Measurements from ENCODE around the gene AGFG1. TPM values are rescaled to one million over a fixed set of nuclear protein-coding genes. Genes with fewer than 3 reads are reported as not detected.
"Not testable (repeated sequence)": the region's sequence is repeated elsewhere in the genome, so short reads cannot be mapped to it uniquely, and the experiment has no call there.

The AGFG1 gene
- polyA plus RNA-seq, 1 experiment = 92.2 TPM

- CTCF ChIA-PET = no interaction called here
- TF ChIP-seq CTCF (IDR thresholded peaks at IDR 0.05; ENCODE audit: insufficient read depth, low read depth, low read length) = no peak
- Histone ChIP-seq H3K4me3 (ENCODE audit: low read depth, low read length) (no peak overlapping the region), H3K27me3 (ENCODE audit: control insufficient read depth, insufficient read depth, low read length) (no peaks in the 10 kb centered on the region), H3K36me3 (ENCODE audit: control insufficient read depth, insufficient read depth, low read length) (no peaks in the 10 kb centered on the region)
- POLR2A ChIA-PET = no interaction called here
- no peak for DNase-seq (ENCODE audit: low read depth)
These were observed 39.4 kb downstream of the AGFG1 start for GRCh38 chr2:227511239-227511930.

GRCh38 chr2:227511955-227512354 lies 40.0 kb downstream of the AGFG1 start:
- Histone ChIP-seq H3K4me3 (ENCODE audit: low read depth, low read length) (no peak overlapping the region), H3K36me3 (ENCODE audit: control insufficient read depth, insufficient read depth, low read length) (no peaks in the 10 kb centered on the region), H3K27me3 (ENCODE audit: control insufficient read depth, insufficient read depth, low read length) (no peaks in the 10 kb centered on the region)
- ChIA-PET POLR2A (interaction anchor here (0.7 kb wide), 1 partner anchor 38 kb away, joined by 4 read pairs; no protein-coding TSS in a partner anchor), CTCF (interaction anchor here (0.7 kb wide), 1 partner anchor 1849 kb away, joined by 3 read pairs; no protein-coding TSS in a partner anchor)
- no peak for TF ChIP-seq CTCF (IDR thresholded peaks at IDR 0.05; ENCODE audit: insufficient read depth, low read depth, low read length)
- DNase-seq (ENCODE audit: low read depth) = no peak

- TF ChIP-seq CTCF (IDR thresholded peaks at IDR 0.05; ENCODE audit: insufficient read depth, low read depth, low read length) = no peak
- H3K4me3 ChIP-seq (ENCODE audit: low read depth, low read length) = no peak overlapping the region
- DNase-seq (ENCODE audit: low read depth) = no peak
- ChIA-PET POLR2A (no interaction called here), CTCF (no interaction called here)
- H3K36me3 ChIP-seq (ENCODE audit: control insufficient read depth, insufficient read depth, low read length) = no peaks in the 10 kb centered on the region
- no peaks in the 10 kb centered on the region for H3K27me3 ChIP-seq (ENCODE audit: control insufficient read depth, insufficient read depth, low read length)
These were observed 41.2 kb downstream of the AGFG1 start for GRCh38 chr2:227513113-227513512.

- ChIA-PET POLR2A (no interaction called here), CTCF (no interaction called here)
- Histone ChIP-seq H3K27me3 (ENCODE audit: control insufficient read depth, insufficient read depth, low read length) (no peaks in the 10 kb centered on the region), H3K4me3 (ENCODE audit: low read depth, low read length) (no peak overlapping the region), H3K36me3 (ENCODE audit: control insufficient read depth, insufficient read depth, low read length) (peaks cover under 1% of the 10 kb centered on the region; the same call in 1 of the 2 replicates)
- DNase-seq (ENCODE audit: low read depth) = no peak
- no peak for TF ChIP-seq CTCF (IDR thresholded peaks at IDR 0.05; ENCODE audit: insufficient read depth, low read depth, low read length)
These were observed 43.8 kb downstream of the AGFG1 start for GRCh38 chr2:227515742-227516141.

- Histone ChIP-seq H3K4me3 (ENCODE audit: low read depth, low read length) (no peak overlapping the region), H3K36me3 (ENCODE audit: control insufficient read depth, insufficient read depth, low read length) (peaks cover 2% of the 10 kb centered on the region; the same call in 1 of the 2 replicates), H3K27me3 (ENCODE audit: control insufficient read depth, insufficient read depth, low read length) (no peaks in the 10 kb centered on the region)
- CTCF ChIA-PET = no interaction called here
- DNase-seq (ENCODE audit: low read depth) = no peak
- no peak for TF ChIP-seq CTCF (IDR thresholded peaks at IDR 0.05; ENCODE audit: insufficient read depth, low read depth, low read length)
- POLR2A ChIA-PET = no interaction called here
These were observed 45.8 kb downstream of the AGFG1 start for GRCh38 chr2:227517724-227518123.

GRCh38 chr2:227518278-227518865 lies 46.4 kb downstream of the AGFG1 start:
- CTCF ChIA-PET; H3K4me3 ChIP-seq (ENCODE audit: low read depth, low read length); H3K36me3 ChIP-seq (ENCODE audit: control insufficient read depth, insufficient read depth, low read length); DNase-seq (ENCODE audit: low read depth); H3K27me3 ChIP-seq (ENCODE audit: control insufficient read depth, insufficient read depth, low read length); POLR2A ChIA-PET: not testable (repeated sequence)

- H3K27me3 ChIP-seq (ENCODE audit: control insufficient read depth, insufficient read depth, low read length); H3K36me3 ChIP-seq (ENCODE audit: control insufficient read depth, insufficient read depth, low read length); DNase-seq (ENCODE audit: low read depth); H3K4me3 ChIP-seq (ENCODE audit: low read depth, low read length); POLR2A ChIA-PET: not testable (repeated sequence)
- CTCF ChIA-PET = interaction anchor here (0.5 to 1.2 kb wide), 2 partner anchors 11 to 1898 kb away, joined by 4 to 5 read pairs; no protein-coding TSS in a partner anchor
These were observed 49.2 kb downstream of the AGFG1 start for GRCh38 chr2:227521178-227521577.
